Fibroblast of the aortic adventitia (primary cell): ENCODE data around the gene RNF13. TPM values are rescaled to one million over a fixed set of nuclear protein-coding genes. Genes with fewer than 3 reads are reported as not detected.

Source experiments
- DNase-seq: peaks from one replicate; pipeline ENCODE4 v3.0.0-alpha.2; 2010; ENCODE audit warnings: low read depth
- H3K4me3 ChIP-seq: 2 replicates; pipeline ENCODE4 v1.5.1; 2011; ENCODE audit warnings: low read depth, mild to moderate bottlenecking, control low read depth, low read length, moderate library complexity
- total RNA-seq: library from RNA; depleted of rRNA; stranded (reverse); fragments of >200 nt; gene quantifications from 2 replicates; pipeline ENCODE4 v1.2.3, GENCODE V29; 2012; ENCODE audit warnings: low replicate concordance
- TF ChIP-seq, protein P1 (sequence below): IDR thresholded peaks from 2 replicates; pipeline ENCODE4 v1.5.1; 2011; ENCODE audit warnings: mild to moderate bottlenecking, low read length, control low read depth, inconsistent platforms; ENCODE audit not compliant: insufficient read depth

The RNF13 gene
- total RNA-seq, 1 donor = 68.8 TPM

DNA sequence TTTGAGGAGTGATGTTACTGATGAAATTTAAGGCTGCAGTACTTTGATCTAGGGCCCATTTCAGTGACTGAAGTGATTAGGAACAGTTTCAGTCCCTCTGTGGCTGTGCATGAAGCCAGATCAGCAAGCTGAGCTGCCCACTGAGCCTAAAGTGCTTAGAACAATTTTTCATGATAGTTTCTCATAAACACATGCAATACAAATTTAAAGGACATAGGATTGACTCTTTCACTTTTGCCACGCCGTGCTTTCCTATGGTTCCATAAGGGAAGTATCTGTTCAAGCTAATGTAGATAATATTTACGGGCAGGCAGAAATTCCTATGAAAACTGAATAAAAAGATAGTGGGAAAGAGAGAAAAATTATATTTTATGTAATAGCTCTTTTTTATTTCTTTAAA lies 31.3 kb upstream of the RNF13 start:
- no peak for DNase-seq
- no peak overlapping the region for H3K4me3 ChIP-seq
- TF ChIP-seq, protein P1, sequence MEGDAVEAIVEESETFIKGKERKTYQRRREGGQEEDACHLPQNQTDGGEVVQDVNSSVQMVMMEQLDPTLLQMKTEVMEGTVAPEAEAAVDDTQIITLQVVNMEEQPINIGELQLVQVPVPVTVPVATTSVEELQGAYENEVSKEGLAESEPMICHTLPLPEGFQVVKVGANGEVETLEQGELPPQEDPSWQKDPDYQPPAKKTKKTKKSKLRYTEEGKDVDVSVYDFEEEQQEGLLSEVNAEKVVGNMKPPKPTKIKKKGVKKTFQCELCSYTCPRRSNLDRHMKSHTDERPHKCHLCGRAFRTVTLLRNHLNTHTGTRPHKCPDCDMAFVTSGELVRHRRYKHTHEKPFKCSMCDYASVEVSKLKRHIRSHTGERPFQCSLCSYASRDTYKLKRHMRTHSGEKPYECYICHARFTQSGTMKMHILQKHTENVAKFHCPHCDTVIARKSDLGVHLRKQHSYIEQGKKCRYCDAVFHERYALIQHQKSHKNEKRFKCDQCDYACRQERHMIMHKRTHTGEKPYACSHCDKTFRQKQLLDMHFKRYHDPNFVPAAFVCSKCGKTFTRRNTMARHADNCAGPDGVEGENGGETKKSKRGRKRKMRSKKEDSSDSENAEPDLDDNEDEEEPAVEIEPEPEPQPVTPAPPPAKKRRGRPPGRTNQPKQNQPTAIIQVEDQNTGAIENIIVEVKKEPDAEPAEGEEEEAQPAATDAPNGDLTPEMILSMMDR = no peak

DNA sequence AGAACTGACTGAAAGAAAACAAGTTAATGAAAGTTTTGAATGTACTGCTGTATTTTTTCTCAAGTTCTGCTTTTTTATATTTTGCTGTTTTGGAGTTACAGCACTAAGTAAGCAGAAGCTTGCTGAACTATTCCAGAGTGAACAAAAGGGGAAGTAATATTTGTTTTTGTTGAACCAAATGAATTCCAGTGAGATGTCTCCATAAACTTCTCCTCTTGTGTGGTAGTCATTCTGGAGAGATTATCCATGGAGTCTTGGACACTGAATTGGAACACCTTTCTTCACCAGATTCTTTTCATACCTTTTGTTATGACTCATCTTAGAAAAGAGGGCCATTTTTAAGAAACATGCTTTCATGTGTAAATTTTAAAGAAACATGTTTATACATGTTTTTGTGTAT lies 29.4 kb upstream of the RNF13 start:
- TF ChIP-seq, protein P1 = no peak
- DNase-seq = peak; percentile 90
- H3K4me3 ChIP-seq = no peak overlapping the region

DNA sequence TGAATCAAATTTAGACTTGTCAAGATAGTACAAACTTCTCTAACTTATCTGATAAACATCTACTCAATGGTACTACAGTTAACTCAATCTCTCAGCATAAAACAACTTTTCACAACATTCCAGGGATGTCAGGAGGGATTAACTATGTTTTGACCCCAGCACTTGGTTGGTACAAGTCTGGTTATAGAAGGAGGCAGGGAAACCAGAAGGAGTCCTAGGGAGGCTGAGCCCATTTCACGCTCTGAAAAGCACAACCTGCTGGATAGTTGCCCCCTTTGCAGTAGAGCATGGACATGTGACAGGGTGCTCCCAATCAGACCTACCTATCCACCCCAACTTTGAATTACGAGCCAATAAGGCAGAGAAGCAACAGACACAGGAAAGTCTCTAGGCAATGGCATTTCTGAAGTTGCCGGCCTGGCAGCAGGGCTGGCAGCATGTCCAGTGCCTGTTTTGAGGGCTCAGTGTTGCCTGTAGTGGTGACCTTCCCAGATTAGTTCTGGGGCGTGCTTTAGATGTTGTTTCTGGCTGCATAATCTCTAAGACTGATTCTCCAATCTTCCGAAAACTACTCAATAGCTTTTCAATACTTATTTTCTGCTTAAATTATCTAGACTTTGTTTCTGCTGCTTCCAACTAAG lies 28.8 kb upstream of the RNF13 start:
- TF ChIP-seq, protein P1 = no peak
- no peak overlapping the region for H3K4me3 ChIP-seq
- DNase-seq = no peak

DNA sequence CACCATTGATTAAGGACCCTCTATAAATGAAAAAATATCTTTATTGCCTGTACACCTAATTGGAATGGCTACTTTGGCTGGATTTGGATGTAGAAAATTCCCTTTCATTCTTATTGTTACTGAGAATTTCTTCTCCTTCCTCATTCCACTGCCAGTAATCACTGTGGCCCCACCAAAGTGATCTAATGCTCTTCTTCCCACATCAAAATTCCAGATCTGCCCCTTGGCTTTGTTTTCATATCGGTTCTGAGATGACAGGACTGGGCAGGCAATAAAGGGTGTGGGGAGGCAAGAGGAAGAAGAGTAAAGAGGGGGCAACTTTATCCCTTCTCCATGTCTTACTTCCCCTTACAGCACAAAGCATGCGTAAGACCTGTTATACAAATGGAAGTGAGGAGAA lies 22.7 kb upstream of the RNF13 start:
- peak; percentile 45 for DNase-seq
- no peak overlapping the region for H3K4me3 ChIP-seq
- TF ChIP-seq, protein P1 = no peak

DNA sequence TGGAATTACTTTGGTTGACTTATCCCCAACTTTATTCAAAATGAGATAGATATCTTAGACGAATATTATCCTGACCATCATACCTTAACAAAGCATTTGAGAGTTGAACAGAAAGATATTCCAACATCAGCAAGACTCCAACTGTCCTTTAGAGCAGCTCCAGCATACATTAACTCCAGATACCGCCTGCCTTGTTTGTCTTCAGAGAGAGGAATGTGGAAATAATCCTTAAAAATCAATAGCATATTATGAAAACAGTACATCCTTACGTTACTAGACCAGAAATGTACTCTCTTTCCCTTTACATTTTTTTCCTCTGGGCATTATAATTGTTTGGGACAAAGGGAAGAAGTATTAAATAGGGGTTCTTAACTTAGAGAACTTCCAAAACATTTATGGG lies 22.3 kb upstream of the RNF13 start:
- no peak for DNase-seq
- TF ChIP-seq, protein P1 = no peak
- no peak overlapping the region for H3K4me3 ChIP-seq

DNA sequence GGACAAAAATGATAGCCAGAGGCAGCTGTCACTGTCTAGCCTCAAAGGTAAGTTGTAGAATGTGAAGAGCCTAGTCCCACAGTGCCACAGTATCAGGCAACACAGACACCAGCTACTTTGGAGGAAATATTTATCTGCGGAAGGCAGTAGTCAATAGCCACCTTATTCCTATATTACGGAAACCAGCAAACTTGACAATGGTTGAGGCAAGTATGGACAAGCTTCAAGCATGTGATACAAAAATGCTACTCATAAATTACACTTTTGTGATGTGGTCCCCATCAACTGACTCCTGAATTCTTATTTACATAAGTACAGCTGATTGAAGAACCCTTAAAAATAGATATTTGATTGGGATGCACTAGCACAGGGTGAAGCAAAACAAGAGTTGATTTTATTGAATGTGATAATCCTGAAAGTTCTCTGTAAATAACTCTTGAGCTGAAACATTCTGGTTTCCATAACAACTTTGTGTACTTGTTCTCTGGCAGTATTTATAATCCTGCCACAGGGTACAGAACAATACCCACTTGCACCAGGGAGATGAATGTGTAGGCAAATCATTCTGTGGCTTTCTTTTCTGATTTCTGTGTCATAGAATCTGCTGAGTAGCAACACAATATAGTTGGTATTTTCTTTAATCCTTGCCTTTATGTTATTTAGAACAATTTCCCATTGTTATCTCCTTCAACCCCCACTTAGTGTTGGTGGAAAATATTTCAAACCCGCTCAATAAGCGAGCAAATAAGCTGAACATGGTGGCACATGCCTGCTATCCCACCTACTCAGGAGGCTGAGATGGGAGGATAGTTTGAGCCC lies 20.4 kb upstream of the RNF13 start, which contains the start of gene ANKUB1:
Gene ANKUB1 (minus strand): TSS at position 103 of the 819 bp plus-strand sequence. CDS start 188 bp downstream, outside the sequence.
- TF ChIP-seq, protein P1 = no peak
- no peak within 1 kb of the TSS for H3K4me3 ChIP-seq
- no peak for DNase-seq
